ENCODE measurements around the gene SDCCAG8.

SDCCAG8 gene

DNA sequence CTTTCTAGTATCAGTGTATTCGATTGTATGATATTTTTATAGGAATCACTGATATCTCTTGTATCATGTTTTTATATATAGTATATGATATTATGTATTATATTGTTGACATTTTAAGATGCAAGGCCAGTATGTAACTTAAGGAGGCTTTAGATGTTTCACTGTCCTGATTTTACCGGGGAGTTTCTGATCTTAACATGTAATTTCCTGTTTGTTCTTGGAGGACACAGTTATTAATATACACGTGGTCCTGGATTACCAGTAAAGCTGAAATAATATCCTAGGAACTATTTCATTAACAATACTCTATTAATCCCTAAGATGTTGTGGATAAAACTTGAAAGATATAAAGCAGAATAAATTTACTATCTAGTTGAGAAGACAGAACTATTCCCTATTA is 19.5 kb downstream of the SDCCAG8 start:
- no peak for DNase-seq (ENCODE audit: low read depth, low spot score)
- no peak overlapping the region for H3K27ac ChIP-seq

DNA sequence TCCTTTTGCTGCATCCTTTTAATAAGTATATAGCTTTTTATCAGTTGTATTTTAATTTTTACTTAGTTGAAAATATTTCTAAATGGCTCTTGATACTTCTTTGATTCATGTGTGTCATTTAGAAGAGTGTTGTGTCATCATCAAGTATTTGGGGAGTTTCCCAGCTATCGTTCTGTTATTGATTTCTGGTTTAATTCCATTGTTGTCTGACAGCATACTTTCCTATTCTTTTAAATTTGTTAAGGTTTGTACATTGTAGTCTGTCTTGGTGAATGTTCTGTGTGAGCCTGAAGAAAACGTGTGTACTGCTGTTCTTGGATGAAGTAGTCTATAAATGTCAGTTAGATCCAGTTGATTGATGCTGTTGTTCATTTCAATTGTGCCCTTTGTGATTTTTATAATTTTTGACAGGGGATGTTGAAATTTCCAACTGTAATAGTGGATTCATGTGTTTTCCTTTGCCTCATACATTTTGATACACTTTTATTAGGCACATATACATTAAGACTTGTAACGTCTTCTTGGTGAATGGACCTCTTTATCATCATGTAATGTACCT is 24.8 kb downstream of the SDCCAG8 start:
- H3K27ac ChIP-seq: peak overlapping the region; percentile 3
- DNase-seq (ENCODE audit: low read depth, low spot score): no peak

GRCh38 chr1:243281672-243282071 is 25.8 kb downstream of the SDCCAG8 start:
- no peak for DNase-seq (ENCODE audit: low read depth, low spot score)
- no peak overlapping the region for H3K27ac ChIP-seq

DNA sequence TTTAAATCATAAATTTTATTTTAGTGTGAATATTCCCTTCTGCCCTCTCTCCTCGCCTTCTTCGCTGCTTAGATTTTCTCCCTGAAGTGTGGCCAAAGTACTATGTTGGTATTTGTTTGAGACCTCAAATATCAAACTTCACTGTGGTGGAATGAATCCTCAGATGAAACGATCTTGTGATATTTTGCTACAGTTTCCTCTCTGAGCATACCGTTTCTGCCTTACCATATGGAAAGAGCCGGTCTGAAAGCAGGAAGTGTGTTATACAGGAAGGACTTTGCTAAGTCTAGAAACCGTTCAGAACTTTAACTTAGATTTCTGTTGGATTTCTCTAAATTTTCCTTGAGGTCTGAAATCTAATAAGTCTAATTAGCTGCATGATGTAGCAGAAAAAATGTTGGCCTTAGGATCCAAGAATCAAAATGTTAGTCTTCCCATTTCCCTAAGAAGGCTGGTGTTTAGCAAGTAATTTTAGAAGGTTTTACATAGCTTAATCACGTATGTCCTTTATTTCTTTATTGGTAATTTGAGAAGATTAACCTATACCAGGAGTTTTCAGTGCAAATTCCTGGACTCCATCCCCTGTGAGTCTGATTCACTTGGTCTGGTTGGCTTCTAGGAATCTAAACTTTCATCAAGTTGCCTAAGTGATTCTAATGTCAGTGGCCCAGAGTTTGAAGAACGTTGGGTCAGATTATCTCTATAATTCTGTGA is 30.7 kb downstream of the SDCCAG8 start:
- DNase-seq (ENCODE audit: low read depth, low spot score): no peak
- peak overlapping the region; percentile 90 for H3K27ac ChIP-seq

- H3K27ac ChIP-seq: peak overlapping the region; percentile 90
- no peak for DNase-seq (ENCODE audit: low read depth, low spot score)
These were observed 31.3 kb downstream of the SDCCAG8 start for GRCh38 chr1:243287123-243287460.

GRCh38 chr1:243287652-243288051 is 31.8 kb downstream of the SDCCAG8 start:
- DNase-seq (ENCODE audit: low read depth, low spot score): peak; percentile 74
- H3K27ac ChIP-seq: peak overlapping the region; percentile 90

- DNase-seq (ENCODE audit: low read depth, low spot score): no peak
- H3K27ac ChIP-seq: peak overlapping the region; percentile 90
These were observed 32.2 kb downstream of the SDCCAG8 start for GRCh38 chr1:243288062-243288461.

DNA sequence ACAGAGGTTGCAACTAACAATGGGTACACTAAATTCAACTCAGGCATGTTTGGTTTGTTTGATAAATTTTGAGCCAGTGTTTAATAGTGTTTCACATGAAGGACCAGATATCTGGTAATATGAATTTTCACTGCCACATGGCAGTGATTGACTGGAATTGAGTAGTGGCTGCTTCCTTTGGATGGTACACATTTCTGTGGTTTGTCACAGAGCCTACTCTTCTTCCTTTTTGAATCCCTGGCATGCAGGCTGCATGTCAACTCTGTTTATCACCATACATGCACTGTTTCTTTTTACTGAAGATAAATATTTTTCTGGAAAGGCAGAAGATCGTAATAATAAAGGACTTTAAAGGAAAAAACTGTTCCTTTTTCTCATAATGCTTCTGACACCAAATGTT is 35.5 kb downstream of the SDCCAG8 start:
- DNase-seq (ENCODE audit: low read depth, low spot score): no peak
- H3K27ac ChIP-seq: no peak overlapping the region

DNA sequence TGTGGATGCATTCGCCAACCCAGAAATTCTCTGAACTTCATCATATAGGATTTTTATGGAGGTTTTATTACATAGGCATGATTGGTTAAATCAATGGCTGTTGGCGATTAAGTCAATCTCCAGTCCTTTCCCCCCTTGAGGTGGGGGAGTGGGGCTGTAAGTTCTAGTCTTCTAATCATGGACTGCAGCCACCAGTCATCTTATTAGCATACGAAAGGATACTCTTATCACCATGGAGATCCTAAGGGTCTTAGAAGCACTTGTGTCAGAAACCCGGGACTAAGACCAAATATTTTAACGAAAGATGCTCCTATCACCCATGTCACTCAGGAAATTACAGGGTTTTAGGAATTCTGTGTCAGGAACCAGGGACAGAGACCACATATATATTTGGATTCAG is 36.3 kb downstream of the SDCCAG8 start:
- no peak for DNase-seq (ENCODE audit: low read depth, low spot score)
- H3K27ac ChIP-seq: no peak overlapping the region

DNA sequence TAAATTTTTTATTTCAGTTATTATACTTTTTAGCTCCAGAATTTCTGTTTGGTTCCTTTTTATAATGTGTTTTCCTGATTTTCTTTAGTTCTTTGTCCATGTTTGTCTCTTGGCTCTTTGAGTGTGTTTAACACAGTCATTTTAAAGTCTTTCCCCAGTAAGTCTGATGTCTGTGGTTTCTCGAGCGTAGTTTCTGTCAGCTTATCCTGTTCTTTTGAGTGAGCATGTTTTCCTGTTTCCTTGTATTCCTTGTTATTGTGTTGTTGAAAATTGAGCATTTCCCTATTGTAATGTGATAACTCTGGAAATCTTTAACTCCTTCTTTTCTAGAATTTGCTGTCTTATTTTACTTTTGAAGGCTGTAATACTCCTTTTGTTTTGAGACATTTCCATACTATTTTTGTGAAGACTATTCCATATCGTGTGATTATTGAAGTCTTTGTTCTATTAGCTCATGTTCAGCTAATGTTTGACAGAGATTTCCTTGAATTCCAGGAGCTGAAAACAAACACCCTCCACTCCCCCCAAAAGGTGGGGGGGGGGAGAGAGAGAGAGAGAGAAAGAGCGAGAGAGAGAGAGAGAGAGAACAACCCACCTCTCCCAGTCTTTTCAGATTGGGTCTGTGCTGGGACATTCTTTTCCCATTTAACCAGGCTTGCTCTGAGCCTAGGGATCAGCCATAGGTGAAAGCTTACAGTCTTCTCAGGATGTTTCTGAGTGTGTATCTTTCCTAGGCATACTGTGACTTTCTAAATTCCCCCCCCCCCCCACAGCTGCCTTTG is 38.3 kb downstream of the SDCCAG8 start:
- DNase-seq (ENCODE audit: low read depth, low spot score): no peak

DNA sequence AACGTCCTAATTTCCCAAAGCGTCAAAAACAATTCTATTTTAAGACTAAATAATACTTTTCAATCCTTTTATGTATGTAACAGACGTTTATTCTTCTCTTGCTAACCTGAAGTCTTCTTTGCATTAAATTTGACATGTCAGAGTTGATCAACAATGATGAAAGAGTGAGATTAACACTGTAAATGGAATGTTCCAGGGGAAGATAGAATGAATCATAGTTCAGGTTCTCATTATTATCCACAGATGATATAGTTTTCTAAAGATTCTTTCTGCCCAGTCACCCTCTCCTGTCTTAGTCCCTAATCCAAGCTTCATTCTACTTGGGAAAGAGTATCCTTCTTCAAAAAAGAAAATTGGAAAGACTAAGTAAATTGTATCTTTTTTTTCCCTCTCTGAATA is 38.9 kb downstream of the SDCCAG8 start:
- DNase-seq (ENCODE audit: low read depth, low spot score): peak; percentile 22
- peak overlapping the region; percentile 95 for H3K27ac ChIP-seq

More for the DNA sequence above, 38.3 kb downstream of the SDCCAG8 start:
- H3K27ac ChIP-seq: peak overlapping the region; percentile 95

GRCh38 chr1:243299069-243299468 is 43.2 kb downstream of the SDCCAG8 start:
- no peak for DNase-seq (ENCODE audit: low read depth, low spot score)
- no peak overlapping the region for H3K27ac ChIP-seq

DNA sequence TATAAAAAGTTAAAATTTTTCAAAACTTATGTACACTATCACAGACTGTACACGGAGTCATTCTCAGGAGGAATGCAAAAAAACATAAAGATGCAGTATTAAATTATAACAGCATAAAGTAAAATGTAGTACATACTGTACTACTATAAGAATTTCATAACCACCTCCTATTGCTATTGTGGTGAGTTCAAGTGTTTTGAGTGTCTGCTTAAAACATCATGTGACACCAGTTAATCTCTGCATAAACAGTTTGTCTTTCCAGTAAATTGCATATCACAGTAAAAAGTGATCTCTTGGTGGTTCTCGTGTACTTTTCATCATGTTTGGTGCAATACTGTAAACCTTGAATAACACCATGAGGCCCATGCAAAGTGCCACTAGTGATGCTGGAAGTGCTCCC is 45.2 kb downstream of the SDCCAG8 start:
- no peak for DNase-seq (ENCODE audit: low read depth, low spot score)
- no peak overlapping the region for H3K27ac ChIP-seq

DNA sequence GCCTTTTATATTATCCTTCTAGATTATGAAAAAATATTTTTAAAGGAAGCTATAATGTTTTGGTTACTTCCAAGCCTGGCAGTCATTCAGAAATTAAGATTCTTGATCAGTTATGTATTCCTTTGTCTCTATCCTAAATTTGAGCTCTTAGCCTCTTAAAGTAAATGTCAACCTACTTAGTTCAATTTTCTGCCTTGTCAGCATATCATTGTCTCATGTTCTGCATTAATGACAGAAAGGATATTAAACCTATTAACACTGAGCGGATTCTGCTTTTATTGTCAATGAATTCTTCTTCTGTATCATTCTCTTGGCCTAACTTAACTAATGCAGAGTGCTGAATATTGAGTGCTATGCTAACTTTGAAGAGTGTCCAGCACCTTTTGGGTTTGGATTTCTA is 56.0 kb downstream of the SDCCAG8 start:
- H3K27ac ChIP-seq: no peak overlapping the region
- no peak for DNase-seq (ENCODE audit: low read depth, low spot score)

- peak overlapping the region; percentile 35 for H3K27ac ChIP-seq
- no peak for DNase-seq (ENCODE audit: low read depth, low spot score)
These were observed 57.3 kb downstream of the SDCCAG8 start for GRCh38 chr1:243312952-243313634.

- no peak for DNase-seq (ENCODE audit: low read depth, low spot score)
These were observed 58.0 kb downstream of the SDCCAG8 start for GRCh38 chr1:243313635-243314536.

DNA sequence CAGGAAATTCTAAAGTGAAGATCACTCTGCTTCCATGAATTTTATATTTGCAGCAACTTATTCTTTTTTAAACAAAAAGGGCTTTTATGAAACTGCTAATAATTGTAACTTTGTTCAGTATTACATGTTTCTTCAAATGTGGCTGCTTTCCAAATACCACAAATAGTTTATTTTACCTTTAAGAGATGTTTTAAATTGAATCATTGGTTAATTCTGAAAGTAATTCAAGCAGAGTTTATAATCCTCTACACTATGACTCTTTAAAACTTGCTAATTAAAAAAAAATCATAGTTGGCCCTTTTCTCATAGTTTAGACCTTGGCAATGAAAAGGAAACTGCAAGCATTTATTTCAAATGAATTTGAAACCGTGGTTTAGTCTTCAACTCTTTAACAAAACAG is 59.6 kb downstream of the SDCCAG8 start:
- H3K27ac ChIP-seq: no peak overlapping the region
- DNase-seq (ENCODE audit: low read depth, low spot score): no peak

More at GRCh38 chr1:243313635-243314536, 58.0 kb downstream of the SDCCAG8 start:
- peak overlapping the region; percentile 35 for H3K27ac ChIP-seq

GRCh38 chr1:243315893-243316292 is 60.1 kb downstream of the SDCCAG8 start:
- no peak overlapping the region for H3K27ac ChIP-seq
- no peak for DNase-seq (ENCODE audit: low read depth, low spot score)

DNA sequence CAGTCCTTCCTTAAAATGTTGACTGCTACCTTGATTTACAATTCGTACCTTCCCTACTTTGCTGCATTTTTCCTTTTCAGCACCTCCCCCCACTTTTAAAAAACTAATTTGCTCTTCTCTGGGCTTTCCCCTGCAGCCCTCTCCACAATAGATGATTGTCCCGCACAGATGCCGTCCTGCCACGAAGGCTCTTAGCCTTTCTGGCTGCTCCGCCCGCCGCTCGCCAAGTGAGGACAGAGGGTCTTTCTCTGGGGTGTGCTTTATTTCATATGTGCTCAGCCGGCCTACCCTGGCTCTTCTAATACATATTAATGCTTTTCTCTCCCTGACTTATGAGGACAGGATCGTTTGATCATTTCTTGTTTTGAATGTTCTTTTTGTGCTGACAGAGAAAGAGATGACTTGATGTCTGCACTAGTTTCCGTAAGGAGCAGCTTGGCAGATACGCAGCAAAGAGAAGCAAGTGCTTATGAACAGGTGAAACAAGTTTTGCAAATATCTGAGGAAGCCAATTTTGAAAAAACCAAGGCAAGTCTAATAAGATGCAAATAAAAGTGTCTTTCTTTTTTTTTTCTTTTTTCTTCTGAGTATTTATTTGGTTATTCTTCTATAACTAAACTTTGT is 60.6 kb downstream of the SDCCAG8 start:
- DNase-seq (ENCODE audit: low read depth, low spot score): no peak
- H3K27ac ChIP-seq: no peak overlapping the region
